ENCODE measurements around the gene SEPTIN6.

SEPTIN6 gene

GRCh38 chrX:119648421-119648775 is 44.6 kb downstream of the SEPTIN6 start:
- no peak for DNase-seq (ENCODE audit: low spot score)

- no peak for DNase-seq (ENCODE audit: low spot score)
These were observed 45.2 kb downstream of the SEPTIN6 start for GRCh38 chrX:119647552-119648420.

- DNase-seq (ENCODE audit: low spot score) = no peak
These were observed 45.9 kb downstream of the SEPTIN6 start for GRCh38 chrX:119647089-119647488.

- no peak for DNase-seq (ENCODE audit: low spot score)
These were observed 46.5 kb downstream of the SEPTIN6 start for GRCh38 chrX:119646515-119646914.

GRCh38 chrX:119643696-119644095 is 49.3 kb downstream of the SEPTIN6 start:
- DNase-seq (ENCODE audit: low spot score) = no peak

Measured in SW480 (cell line).